Bronchial epithelial cell (primary cell): Measurements from ENCODE around the gene TNS4. TPM values are rescaled to one million over a fixed set of nuclear protein-coding genes. Genes with fewer than 3 reads are reported as not detected.

Source experiments
- DNase-seq: peaks from one replicate; pipeline ENCODE4 v3.0.0-alpha.2; 2010; ENCODE audit warnings: low read depth
- FAIRE-seq: peaks from 2 replicates; lab custom pipeline; 2011; peaks lifted over from hg19 to GRCh38; lab: Jason Lieb, UNC
- H3K27me3 ChIP-seq: 2 replicates; pipeline ENCODE4 v1.5.1; 2011; ENCODE audit warnings: low read length; ENCODE audit not compliant: control insufficient read depth, insufficient read depth
- H3K36me3 ChIP-seq: 2 replicates; pipeline ENCODE4 v1.5.1; 2011; ENCODE audit warnings: low read length; ENCODE audit not compliant: control insufficient read depth, insufficient read depth
- H3K4me3 ChIP-seq: 2 replicates; pipeline ENCODE4 v1.5.1; 2011; ENCODE audit warnings: mild to moderate bottlenecking, low read depth, low read length, control low read depth
- total RNA-seq: library from RNA; depleted of rRNA; stranded (reverse); fragments of >200 nt; gene quantifications from 2 replicates; pipeline ENCODE4 v1.2.1, GENCODE V29; 2014
- TF ChIP-seq, protein P1 (sequence below): IDR thresholded peaks from 2 replicates; pipeline ENCODE4 v1.5.1; 2011; ENCODE audit warnings: mild to moderate bottlenecking, moderate library complexity, low read length, control low read depth, inconsistent platforms; ENCODE audit not compliant: insufficient read depth, severe bottlenecking

The TNS4 gene
- total RNA-seq, 1 donor from 2014 or later: 27.1 TPM

DNA sequence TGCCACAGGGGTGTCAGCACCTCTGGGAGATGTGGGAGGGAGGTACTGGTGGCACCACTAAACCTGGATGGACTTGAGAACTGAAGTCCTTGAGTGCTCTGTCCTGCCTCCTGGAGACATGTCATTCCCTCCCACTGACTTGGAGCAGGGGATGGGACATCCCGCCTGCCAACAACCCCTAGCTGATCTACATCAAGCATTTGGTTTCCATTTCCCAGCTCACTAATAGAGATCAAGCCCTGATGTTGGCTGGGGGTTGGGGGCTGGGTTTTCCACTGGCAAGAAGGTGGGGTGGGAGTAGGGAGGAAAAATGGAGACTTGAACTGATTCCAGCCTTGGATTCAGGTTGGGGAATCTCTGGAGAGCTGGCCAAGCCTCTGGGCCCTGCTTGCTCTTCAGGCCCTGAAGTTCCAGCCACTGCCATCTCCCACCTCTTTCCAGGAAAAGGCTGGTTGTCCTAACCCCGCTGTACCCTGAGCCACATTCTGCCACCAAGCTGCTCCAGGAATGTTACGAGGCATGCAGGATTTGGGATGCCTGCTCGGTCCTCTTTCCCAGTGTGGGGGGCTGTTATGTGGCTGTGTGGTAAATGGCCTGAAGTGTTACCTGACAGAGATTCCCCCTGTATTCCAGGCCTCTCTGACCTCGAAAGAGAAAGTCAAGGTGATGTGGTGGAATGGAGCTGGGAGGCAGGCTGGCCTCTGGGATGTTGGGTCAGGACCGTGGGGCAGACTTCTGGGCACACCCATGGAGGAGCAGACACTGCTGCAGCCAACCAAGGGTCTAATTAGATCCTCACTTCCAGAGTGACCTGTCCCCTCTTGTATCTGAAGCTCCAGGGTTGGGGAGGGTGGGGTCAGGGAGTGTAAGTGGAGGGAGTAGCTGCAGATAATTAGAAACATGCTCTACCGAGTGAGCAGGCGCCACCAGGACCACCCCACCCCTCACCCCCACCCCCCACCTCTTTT lies 41.5 kb downstream of the TNS4 start:
- FAIRE-seq (peak; percentile 50), DNase-seq (no peak)
- Histone ChIP-seq H3K27me3 (no peaks in the 10 kb centered on the region), H3K4me3 (no peak overlapping the region), H3K36me3 (peaks cover 3% of the 10 kb centered on the region)
- TF ChIP-seq, protein P1, sequence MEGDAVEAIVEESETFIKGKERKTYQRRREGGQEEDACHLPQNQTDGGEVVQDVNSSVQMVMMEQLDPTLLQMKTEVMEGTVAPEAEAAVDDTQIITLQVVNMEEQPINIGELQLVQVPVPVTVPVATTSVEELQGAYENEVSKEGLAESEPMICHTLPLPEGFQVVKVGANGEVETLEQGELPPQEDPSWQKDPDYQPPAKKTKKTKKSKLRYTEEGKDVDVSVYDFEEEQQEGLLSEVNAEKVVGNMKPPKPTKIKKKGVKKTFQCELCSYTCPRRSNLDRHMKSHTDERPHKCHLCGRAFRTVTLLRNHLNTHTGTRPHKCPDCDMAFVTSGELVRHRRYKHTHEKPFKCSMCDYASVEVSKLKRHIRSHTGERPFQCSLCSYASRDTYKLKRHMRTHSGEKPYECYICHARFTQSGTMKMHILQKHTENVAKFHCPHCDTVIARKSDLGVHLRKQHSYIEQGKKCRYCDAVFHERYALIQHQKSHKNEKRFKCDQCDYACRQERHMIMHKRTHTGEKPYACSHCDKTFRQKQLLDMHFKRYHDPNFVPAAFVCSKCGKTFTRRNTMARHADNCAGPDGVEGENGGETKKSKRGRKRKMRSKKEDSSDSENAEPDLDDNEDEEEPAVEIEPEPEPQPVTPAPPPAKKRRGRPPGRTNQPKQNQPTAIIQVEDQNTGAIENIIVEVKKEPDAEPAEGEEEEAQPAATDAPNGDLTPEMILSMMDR: no peak

GRCh38 chr17:40458851-40459482 lies 42.5 kb downstream of the TNS4 start:
- Histone ChIP-seq H3K27me3 (no peaks in the 10 kb centered on the region), H3K4me3 (no peak overlapping the region), H3K36me3 (peaks cover 6% of the 10 kb centered on the region)
- peak; percentile 99 for FAIRE-seq
- TF ChIP-seq, protein P1: no peak
- no peak for DNase-seq

DNA sequence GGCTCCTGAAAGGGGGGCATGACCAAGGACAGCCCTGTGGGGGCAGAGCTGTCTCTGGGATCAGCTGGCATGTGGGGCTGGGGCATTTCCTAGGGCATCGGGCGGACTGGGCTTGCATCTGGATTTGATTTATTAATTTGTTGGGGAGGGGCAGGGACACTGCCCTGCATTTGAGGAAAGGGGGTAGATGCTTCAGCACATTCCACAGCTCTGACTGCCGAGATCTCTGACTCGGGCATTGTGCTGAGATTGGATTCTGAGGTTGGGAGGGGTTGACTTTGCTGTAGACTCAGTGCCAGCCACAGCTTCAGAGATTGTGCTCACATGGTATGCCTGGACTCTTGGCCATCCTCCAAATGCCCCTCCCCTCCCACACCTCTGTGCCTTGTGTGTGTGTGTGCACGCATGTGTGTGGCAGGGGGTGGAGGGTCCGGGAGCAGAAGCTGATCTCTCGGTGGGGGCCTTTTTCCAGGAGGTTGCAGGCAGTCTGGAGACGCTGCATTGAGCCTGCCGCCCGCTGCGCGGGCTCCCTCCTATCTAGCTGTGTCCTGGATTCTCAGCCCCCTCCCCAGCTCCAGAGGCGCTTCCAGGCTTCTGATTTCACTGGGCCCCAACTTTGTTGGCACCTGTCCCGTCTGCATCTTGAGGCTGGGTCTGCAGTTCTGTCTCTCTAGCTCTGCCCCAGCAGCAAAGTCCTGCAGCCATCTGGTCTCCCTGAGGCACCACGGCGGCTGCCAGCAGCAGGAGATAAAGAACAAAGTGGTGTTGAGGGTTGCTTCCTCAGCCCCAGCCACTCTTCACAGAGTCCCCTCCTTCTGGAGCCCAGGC lies 43.2 kb downstream of the TNS4 start:
- H3K27me3 ChIP-seq: no peaks in the 10 kb centered on the region
- H3K36me3 ChIP-seq: peaks cover 9% of the 10 kb centered on the region
- TF ChIP-seq, protein P1: no peak
- FAIRE-seq (no peak), DNase-seq (no peak)
- no peak overlapping the region for H3K4me3 ChIP-seq

DNA sequence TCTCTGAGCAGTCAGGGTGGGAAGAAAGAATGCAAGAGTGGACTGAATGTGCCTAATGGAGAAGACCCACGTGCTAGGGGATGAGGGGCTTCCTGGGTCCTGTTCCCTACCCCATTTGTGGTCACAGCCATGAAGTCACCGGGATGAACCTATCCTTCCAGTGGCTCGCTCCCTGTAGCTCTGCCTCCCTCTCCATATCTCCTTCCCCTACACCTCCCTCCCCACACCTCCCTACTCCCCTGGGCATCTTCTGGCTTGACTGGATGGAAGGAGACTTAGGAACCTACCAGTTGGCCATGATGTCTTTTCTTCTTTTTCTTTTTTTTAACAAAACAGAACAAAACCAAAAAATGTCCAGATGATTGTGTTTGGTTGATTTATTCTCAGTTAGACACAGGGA lies 44.1 kb downstream of the TNS4 start:
- FAIRE-seq (peak; percentile 13), DNase-seq (no peak)
- Histone ChIP-seq H3K36me3 (peaks cover 14% of the 10 kb centered on the region), H3K4me3 (no peak overlapping the region), H3K27me3 (no peaks in the 10 kb centered on the region)
- TF ChIP-seq, protein P1: no peak

GRCh38 chr17:40456396-40456951 lies 44.9 kb downstream of the TNS4 start:
- peaks cover 14% of the 10 kb centered on the region for H3K36me3 ChIP-seq
- H3K27me3 ChIP-seq: no peaks in the 10 kb centered on the region
- TF ChIP-seq, protein P1: no peak
- FAIRE-seq (peak; percentile 68), DNase-seq (no peak)
- no peak overlapping the region for H3K4me3 ChIP-seq
